Bronchial smooth muscle cell (primary cell): Measurements from ENCODE around the gene LZTS2. TPM values are rescaled to one million over a fixed set of nuclear protein-coding genes. Genes with fewer than 3 reads are reported as not detected.

Source experiments
- total RNA-seq: library from RNA; depleted of rRNA; stranded (reverse); fragments of >200 nt; gene quantifications from 2 replicates; pipeline ENCODE4 v1.2.1, GENCODE V29; 2014

The LZTS2 gene, protein sequence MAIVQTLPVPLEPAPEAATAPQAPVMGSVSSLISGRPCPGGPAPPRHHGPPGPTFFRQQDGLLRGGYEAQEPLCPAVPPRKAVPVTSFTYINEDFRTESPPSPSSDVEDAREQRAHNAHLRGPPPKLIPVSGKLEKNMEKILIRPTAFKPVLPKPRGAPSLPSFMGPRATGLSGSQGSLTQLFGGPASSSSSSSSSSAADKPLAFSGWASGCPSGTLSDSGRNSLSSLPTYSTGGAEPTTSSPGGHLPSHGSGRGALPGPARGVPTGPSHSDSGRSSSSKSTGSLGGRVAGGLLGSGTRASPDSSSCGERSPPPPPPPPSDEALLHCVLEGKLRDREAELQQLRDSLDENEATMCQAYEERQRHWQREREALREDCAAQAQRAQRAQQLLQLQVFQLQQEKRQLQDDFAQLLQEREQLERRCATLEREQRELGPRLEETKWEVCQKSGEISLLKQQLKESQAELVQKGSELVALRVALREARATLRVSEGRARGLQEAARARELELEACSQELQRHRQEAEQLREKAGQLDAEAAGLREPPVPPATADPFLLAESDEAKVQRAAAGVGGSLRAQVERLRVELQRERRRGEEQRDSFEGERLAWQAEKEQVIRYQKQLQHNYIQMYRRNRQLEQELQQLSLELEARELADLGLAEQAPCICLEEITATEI
- 62.7 and 74.9 TPM in 2 replicates for total RNA-seq

DNA sequence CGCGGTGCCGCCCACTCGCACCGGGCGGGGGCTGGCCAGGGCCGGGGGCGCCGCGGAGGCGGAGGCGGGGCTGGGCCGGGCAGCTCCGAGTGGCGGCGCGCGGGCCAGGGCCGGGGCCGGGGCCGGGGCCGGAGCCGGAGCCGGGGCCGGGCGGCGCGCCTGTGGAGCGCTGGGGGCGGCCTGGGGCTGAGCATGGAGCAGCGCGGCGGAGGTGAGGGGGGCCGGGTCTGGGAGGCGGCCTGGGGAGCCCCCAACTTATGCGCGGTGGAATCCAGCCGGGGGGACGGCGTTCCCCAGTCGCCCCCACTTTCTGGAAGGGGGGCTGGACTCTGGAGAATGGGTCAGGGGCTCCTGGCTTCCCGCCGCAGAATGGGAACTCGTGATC lies at the start of gene LZTS2:
TSS of gene LZTS2 (plus strand) at position 67 of the 385 bp plus-strand sequence. CDS start 2,731 bp downstream, outside the sequence.

DNA sequence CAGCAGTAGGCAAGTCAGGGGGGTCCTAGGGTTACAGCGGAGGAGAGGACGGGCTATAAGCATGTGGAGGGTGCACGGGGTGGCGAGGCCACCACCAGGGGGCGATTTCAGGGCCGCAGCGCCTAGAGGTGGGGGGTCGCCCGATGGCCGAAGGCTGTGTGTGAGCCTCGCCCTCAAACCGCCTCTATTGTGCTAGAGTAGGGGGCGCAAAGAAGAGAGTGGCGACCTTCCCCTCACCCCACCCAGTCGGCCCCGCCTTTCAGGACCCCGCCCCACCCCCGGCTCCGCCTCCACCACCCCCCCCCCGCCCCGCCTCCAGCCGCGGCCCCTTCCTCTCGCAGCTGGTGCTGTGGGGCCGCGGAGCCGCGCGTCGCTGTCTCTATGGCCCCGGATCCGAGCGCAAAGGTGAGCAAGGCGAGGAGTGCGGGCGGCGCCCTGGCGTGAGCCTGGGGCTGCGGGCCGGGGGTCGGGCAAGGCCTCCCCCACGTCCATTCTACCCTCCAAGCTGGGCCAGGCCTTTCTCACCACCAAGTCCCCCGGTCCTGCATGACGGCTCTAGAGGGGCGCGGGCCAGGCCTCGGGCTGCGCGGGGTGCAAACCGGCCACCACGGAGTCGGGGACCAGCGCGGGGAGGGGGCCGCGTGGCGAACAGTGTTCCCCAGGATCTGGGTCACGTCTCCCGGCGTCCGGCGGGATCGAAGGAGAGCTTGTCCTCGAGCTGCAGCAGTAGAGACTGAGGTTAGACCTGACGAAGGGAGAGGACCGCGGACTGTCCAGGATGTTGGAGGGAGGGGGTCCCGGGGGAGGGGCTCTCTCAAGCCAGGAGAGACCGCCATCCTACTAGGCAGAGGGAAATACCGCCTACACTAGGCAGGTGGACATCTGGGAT lies 30.2 kb upstream of the LZTS2 start, which contains the start of gene SEMA4G:
TSS of gene SEMA4G (plus strand) at position 318 of the 889 bp plus-strand sequence. CDS start 3,409 bp downstream, outside the sequence.

GRCh38 chr10:100986952-100987684 lies 12.5 kb upstream of the LZTS2 start, which contains the start of the genes MRPL43 and TWNK:
Gene MRPL43, minus strand, starts transcription at chr10:100987497. Its CDS starts 54 bp downstream, at chr10:100987443.
Gene TWNK, plus strand, starts transcription at chr10:100987543. Its CDS starts 668 bp downstream, at chr10:100988211.

GRCh38 chr10:101031128-101031795 lies 31.7 kb downstream of the LZTS2 start, which contains the start of the genes PDZD7 and SFXN3:
Gene PDZD7, minus strand, starts transcription at chr10:101031129. Its CDS starts 910 bp downstream, at chr10:101030219.
Gene SFXN3, plus strand, starts transcription at chr10:101031234. Its CDS starts 3,461 bp downstream, at chr10:101034695.

Other genes starting within 250 kb of the LZTS2 start
- gene SLF2, start 86.8 kb upstream of the LZTS2 start, total RNA-seq: 17.7 and 28.2 TPM in 2 replicates
- gene SEMA4G, start 30.3 kb upstream of the LZTS2 start, total RNA-seq: 0.43 and 1.6 TPM in 2 replicates
- 58.2 and 62.7 TPM in 2 replicates for gene MRPL43, start 12.3 kb upstream of the LZTS2 start, total RNA-seq
- gene TWNK, start 12.3 kb upstream of the LZTS2 start, total RNA-seq: 3.0 and 5.4 TPM in 2 replicates
- gene PDZD7, start 31.3 kb downstream of the LZTS2 start, total RNA-seq: 1.8 and 2.0 TPM in 2 replicates
- gene SFXN3, start 31.4 kb downstream of the LZTS2 start, total RNA-seq: 63.2 and 77.9 TPM in 2 replicates
- 84.3 and 155 TPM in 2 replicates for gene KAZALD1, start 62.2 kb downstream of the LZTS2 start, total RNA-seq
- not detected in 2 replicates for gene TLX1, start 131.5 kb downstream of the LZTS2 start, total RNA-seq
- gene LBX1, start 229.7 kb downstream of the LZTS2 start, total RNA-seq: under 0.01 TPM in 1 of 2 replicates, not detected in the other